HTR-8/SVneo (cell line): ENCODE results near the gene TMEM242.
"Not testable (repeated sequence)": the region's sequence is repeated elsewhere in the genome, so short reads cannot be mapped to it uniquely, and the experiment has no call there.

Experiments
- DNase-seq: peaks from one replicate; pipeline ENCODE4 v3.0.0; 2011; ENCODE audit warnings: low spot score, mixed read lengths; ENCODE audit not compliant: insufficient read length
- FAIRE-seq: peaks from 2 replicates; lab custom pipeline; 2011; peaks lifted over from hg19 to GRCh38; lab: Jason Lieb, UNC

The TMEM242 gene

GRCh38 chr6:157323255-157323965, at the start of gene TMEM242:
TSS of gene TMEM242 (minus strand) at chr6:157323519. CDS start at chr6:157323499, 20 bp downstream.
- peak; percentile 63 for DNase-seq
- no peak for FAIRE-seq

GRCh38 chr6:157372501-157373280, 49.4 kb upstream of the TMEM242 start:
- no peak for FAIRE-seq
- DNase-seq = no peak

GRCh38 chr6:157370755-157371154, 47.4 kb upstream of the TMEM242 start:
- FAIRE-seq = no peak
- DNase-seq = no peak

- no peak for FAIRE-seq
Measured at GRCh38 chr6:157368359-157369049, 45.2 kb upstream of the TMEM242 start.

GRCh38 chr6:157366648-157367047, 43.3 kb upstream of the TMEM242 start:
- no peak for DNase-seq
- no peak for FAIRE-seq

More at GRCh38 chr6:157368359-157369049, 45.2 kb upstream of the TMEM242 start:
- no peak for DNase-seq

GRCh38 chr6:157364705-157365104, 41.4 kb upstream of the TMEM242 start:
- DNase-seq = no peak

GRCh38 chr6:157361886-157362285, 38.6 kb upstream of the TMEM242 start:
- FAIRE-seq (no peak), DNase-seq (no peak)

More at GRCh38 chr6:157364705-157365104, 41.4 kb upstream of the TMEM242 start:
- FAIRE-seq = no peak

- no peak for FAIRE-seq
Measured at GRCh38 chr6:157358287-157358686, 35.0 kb upstream of the TMEM242 start.

GRCh38 chr6:157346373-157346772, 23.1 kb upstream of the TMEM242 start:
- DNase-seq = no peak
- FAIRE-seq = no peak

More at GRCh38 chr6:157358287-157358686, 35.0 kb upstream of the TMEM242 start:
- DNase-seq = no peak

GRCh38 chr6:157343732-157344131, 20.4 kb upstream of the TMEM242 start:
- no peak for DNase-seq
- FAIRE-seq = no peak

- DNase-seq = no peak
- no peak for FAIRE-seq
Measured at GRCh38 chr6:157339432-157339831, 16.1 kb upstream of the TMEM242 start.

- FAIRE-seq (no peak), DNase-seq (no peak)
Measured at GRCh38 chr6:157337751-157338150, 14.4 kb upstream of the TMEM242 start.

- not testable (repeated sequence) for FAIRE-seq, DNase-seq
Measured at GRCh38 chr6:157337276-157337675, 14.0 kb upstream of the TMEM242 start.

GRCh38 chr6:157335829-157336228, 12.5 kb upstream of the TMEM242 start:
- FAIRE-seq (no peak), DNase-seq (no peak)

GRCh38 chr6:157333956-157334355, 10.6 kb upstream of the TMEM242 start:
- DNase-seq (no peak), FAIRE-seq (no peak)

- no peak for FAIRE-seq
- no peak for DNase-seq
Measured at GRCh38 chr6:157333537-157333936, 10.2 kb upstream of the TMEM242 start.

GRCh38 chr6:157332813-157333212, 9.5 kb upstream of the TMEM242 start:
- FAIRE-seq (no peak), DNase-seq (no peak)

GRCh38 chr6:157330831-157331230, 7.5 kb upstream of the TMEM242 start:
- FAIRE-seq (no peak), DNase-seq (no peak)

- FAIRE-seq (peak; percentile 68), DNase-seq (no peak)
Measured at GRCh38 chr6:157329829-157330228, 6.5 kb upstream of the TMEM242 start.

GRCh38 chr6:157328108-157328692, 4.9 kb upstream of the TMEM242 start:
- FAIRE-seq (no peak), DNase-seq (no peak)
